NCI-H2081 (cell line): Measurements from ENCODE around the gene SPC25.

Source experiments
- DNase-seq, 2 experiments: peaks; one replicate each; lab custom pipeline; 2025; lab: John Stamatoyannopoulos, UW

The SPC25 gene

DNA sequence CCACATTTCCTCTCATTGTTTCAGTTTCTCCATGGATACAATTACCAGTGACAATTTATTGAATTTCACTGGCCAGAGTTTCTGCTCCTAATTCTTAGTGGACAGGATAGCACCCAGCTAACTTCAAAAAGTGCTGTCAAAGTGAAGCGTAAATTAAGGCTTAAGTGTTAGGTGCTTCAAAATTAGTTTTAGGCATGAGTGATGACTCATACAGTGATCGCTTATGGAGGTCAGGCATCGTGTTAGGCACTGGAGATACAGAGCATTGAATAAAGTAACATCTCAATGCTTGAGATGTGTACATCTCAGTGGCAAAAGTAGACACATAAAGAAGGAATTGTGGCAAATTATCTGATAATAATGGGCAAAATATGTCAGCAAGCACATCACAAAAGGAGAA, 47.0 kb downstream of the SPC25 start:
- no peak for DNase-seq

DNA sequence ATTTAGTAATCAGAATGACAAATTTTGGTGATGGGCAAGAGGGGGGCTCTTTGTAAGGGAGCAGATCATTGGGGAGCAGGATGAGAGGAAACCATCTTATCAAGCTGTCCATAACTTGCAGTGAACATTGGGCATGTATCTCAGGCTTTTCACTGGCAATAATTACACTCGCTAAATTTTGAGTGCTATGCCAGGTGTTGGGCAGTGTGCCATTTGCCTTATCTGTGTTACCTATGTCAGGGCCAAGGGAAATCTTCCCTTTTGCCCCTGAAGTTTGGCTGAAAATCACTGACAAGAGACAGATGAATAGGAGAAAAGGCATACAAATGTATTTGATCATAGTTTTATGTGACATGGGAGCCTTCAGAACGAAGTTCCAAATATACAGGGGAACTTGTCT, 48.8 kb downstream of the SPC25 start:
- peak; percentile 4 to 62 for DNase-seq

DNA sequence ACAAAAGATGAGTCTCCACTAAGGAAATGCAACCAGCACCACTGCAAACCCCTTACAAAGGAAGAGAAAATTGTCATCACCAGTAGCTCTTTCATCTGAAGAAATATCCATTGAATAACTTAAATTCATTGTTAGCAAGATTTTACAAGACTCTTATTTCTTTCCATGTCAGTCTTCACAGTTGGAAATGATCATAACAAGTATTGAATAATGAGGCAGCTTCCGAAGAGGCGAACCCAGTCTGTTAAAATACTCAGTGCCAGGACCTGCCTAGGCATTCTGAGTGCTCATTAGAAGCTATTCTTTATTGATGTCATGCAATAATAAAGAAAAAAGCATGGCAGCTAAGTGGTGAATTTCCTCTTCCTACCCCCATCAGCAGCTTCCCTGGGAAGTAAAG, 54.3 kb downstream of the SPC25 start:
- DNase-seq = no peak

DNA sequence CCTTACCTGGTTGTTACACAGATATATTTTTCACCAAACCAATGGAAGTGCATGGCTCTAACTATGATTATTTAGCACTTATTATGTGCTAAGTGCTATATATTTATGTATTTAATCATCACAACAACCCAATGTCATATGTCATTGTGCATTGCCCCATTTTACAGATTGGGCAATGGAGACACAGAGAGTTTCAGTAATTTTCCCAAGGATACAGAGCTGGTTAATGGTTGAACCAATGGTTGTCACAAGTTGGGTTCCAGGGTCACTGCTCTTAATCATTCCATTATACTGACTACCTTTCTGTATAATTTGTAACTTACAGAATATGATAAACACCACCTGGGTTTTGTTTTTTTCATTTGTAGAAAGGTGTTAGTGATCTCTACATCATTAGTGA, 58.6 kb downstream of the SPC25 start:
- no peak for DNase-seq

- no peak for DNase-seq
Measured at GRCh38 chr2:168830958-168831357, 59.3 kb downstream of the SPC25 start.

GRCh38 chr2:168825126-168825525, 65.1 kb downstream of the SPC25 start:
- DNase-seq = no peak

GRCh38 chr2:168821992-168822391, 68.2 kb downstream of the SPC25 start:
- DNase-seq = no peak

DNA sequence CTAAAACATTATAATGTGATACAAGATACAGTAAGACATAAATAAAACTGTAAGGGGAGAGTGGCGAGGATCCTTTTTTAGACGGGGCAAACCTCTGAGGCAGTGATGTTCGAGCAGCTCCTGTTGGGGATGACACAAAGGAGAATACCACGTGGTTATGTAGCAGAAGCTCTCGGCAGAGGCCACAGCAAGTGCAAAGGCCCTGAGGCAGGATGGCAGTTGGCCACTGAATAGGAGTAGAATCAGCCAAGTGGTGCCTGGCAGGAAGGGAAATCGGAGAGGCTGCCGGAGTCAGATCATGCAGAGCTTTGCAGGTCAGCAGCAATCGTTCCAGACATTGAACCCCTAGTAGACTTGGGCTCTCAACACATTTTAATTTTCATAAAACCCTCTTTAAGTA, 68.7 kb downstream of the SPC25 start:
- no peak for DNase-seq
